Islet of Langerhans (tissue), 1 donor: ENCODE results near the gene FAM20C.

Experiments used
- FAIRE-seq: peaks from one replicate; lab custom pipeline; 2011; peaks lifted over from hg19 to GRCh38; lab: Jason Lieb, UNC

The FAM20C gene

DNA sequence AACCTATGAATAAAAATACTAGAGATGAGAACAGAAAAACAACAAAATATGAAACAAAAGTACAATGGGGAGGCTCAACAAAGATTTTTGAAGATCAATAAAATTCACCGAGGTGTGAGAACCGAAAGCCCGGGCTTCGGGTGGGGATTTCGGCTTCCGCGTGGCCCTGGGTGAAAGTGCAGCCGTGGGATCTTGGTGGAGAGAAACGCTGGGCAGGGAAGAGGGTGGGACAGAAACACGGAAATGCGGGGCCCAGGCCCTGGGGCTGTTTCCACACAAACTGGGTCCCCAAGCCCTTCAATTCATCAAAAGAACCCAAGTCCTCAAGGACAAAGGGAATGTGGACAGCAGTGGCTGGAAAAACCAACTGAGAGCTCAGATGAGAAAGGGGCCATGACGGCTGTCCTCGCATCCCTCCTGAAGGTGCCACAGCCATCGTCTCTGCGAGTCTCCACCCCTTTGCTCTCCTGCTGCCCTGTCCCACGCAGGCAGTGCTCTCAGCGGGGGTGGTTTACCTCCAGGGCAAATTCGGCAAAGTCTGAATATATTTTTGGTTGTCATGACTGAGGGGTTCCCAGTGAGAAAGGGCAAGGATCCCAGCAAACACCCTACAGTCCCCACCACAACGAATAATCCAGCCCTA, 117.3 kb downstream of the FAM20C start:
- FAIRE-seq = no peak
